Measurements from ENCODE around the gene CCDC126. TPM values are rescaled to one million over a fixed set of nuclear protein-coding genes. Genes with fewer than 3 reads are reported as not detected.

CCDC126 gene
- total RNA-seq, 1 experiment from 2014 or later = 10.3 TPM

DNA sequence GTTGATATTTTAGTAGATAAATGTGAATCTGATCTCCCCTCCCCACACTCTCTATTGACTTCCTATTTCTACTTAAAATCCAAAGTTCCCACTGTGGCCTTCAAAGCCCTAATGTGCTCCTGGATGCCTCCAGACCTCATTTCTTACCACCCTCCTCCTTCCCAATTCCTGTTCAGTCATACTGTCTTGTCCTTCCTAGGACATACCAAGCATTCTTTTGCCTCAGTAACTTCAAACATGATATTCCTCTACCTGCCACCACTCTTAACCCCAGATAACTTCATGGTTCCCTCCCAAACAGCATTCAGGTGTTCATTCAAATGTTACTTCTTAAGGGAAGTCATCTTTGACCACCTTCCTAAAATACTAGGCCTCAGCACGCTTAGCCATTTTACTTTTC, 48.6 kb downstream of the CCDC126 start:
- Histone ChIP-seq H3K4me1 (ENCODE audit: control insufficient read depth, insufficient read depth, low read length) (no peaks in the 10 kb centered on the region), H3K36me3 (ENCODE audit: control insufficient read depth, insufficient read depth, low read length) (no peaks in the 10 kb centered on the region), H3K9me3 (ENCODE audit: control insufficient read depth, insufficient read depth, low read depth, low read length) (no peaks in the 10 kb centered on the region), H3K27me3 (ENCODE audit: control insufficient read depth, insufficient read depth, low read length) (no peaks in the 10 kb centered on the region), H3K4me3 (ENCODE audit: low read depth in 2 of 2, low read length in 2 of 2) (no peak overlapping the region), H3K27ac (ENCODE audit: low read length) (no peak overlapping the region)
- TF ChIP-seq TCF7L2 (IDR thresholded peaks at IDR 0.05; ENCODE audit: low read depth, low read length) = no peak
- TF ChIP-seq, protein P1, sequence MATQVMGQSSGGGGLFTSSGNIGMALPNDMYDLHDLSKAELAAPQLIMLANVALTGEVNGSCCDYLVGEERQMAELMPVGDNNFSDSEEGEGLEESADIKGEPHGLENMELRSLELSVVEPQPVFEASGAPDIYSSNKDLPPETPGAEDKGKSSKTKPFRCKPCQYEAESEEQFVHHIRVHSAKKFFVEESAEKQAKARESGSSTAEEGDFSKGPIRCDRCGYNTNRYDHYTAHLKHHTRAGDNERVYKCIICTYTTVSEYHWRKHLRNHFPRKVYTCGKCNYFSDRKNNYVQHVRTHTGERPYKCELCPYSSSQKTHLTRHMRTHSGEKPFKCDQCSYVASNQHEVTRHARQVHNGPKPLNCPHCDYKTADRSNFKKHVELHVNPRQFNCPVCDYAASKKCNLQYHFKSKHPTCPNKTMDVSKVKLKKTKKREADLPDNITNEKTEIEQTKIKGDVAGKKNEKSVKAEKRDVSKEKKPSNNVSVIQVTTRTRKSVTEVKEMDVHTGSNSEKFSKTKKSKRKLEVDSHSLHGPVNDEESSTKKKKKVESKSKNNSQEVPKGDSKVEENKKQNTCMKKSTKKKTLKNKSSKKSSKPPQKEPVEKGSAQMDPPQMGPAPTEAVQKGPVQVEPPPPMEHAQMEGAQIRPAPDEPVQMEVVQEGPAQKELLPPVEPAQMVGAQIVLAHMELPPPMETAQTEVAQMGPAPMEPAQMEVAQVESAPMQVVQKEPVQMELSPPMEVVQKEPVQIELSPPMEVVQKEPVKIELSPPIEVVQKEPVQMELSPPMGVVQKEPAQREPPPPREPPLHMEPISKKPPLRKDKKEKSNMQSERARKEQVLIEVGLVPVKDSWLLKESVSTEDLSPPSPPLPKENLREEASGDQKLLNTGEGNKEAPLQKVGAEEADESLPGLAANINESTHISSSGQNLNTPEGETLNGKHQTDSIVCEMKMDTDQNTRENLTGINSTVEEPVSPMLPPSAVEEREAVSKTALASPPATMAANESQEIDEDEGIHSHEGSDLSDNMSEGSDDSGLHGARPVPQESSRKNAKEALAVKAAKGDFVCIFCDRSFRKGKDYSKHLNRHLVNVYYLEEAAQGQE (IDR thresholded peaks at IDR 0.05; ENCODE audit: insufficient read depth in 1 of 2, low read depth in 2 of 2, low read length in 1 of 2) = no peak
- TF ChIP-seq, protein P2, sequence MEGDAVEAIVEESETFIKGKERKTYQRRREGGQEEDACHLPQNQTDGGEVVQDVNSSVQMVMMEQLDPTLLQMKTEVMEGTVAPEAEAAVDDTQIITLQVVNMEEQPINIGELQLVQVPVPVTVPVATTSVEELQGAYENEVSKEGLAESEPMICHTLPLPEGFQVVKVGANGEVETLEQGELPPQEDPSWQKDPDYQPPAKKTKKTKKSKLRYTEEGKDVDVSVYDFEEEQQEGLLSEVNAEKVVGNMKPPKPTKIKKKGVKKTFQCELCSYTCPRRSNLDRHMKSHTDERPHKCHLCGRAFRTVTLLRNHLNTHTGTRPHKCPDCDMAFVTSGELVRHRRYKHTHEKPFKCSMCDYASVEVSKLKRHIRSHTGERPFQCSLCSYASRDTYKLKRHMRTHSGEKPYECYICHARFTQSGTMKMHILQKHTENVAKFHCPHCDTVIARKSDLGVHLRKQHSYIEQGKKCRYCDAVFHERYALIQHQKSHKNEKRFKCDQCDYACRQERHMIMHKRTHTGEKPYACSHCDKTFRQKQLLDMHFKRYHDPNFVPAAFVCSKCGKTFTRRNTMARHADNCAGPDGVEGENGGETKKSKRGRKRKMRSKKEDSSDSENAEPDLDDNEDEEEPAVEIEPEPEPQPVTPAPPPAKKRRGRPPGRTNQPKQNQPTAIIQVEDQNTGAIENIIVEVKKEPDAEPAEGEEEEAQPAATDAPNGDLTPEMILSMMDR (IDR thresholded peaks at IDR 0.05) = no peak
- in situ Hi-C loops (cut with HindIII; ENCODE audit: low pct_unique_long_range_greater_than_20kb, low sequenced_read_pairs) (no loop called here), intact Hi-C loops (cut with micrococcal nuclease; ENCODE audit: unreplicated experiment) (no loop called here)
- no TSS peak for BruUV-seq (replicated peaks)
- ATAC-seq = no peak
- DNase-seq (ENCODE audit: low read depth, low spot score) = no peak
- ChIA-PET CTCF (no interaction called here), POLR2A (no interaction called here)

DNA sequence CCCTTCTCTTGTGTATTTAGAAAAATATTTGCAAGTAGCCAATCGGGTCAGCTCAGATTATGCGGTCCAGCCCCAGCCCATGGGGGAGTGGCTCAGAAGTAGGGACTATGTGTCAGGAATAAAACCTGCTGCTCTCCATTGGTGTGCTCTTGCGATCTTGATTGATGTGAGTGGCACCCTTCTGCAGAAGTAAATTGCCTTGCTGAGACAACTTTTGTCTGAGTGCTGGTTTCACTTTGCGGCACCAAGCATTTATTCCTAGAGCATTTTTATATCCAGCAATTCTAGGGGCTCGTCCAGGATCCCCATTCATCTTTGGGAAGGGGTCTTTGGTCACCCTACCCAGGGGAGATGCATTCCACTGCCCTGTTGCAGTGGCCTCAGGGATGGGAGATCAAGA, 56.8 kb downstream of the CCDC126 start:
- no peak overlapping the region for H3K4me3 ChIP-seq (ENCODE audit: low read depth in 2 of 2, low read length in 2 of 2)
- ATAC-seq = no peak
- TF ChIP-seq, protein P1 (IDR thresholded peaks at IDR 0.05; ENCODE audit: insufficient read depth in 1 of 2, low read depth in 2 of 2, low read length in 1 of 2) = no peak
- TF ChIP-seq POLR2AphosphoS5 (IDR thresholded peaks at IDR 0.05; ENCODE audit: low read depth, low read length) = no peak
- in situ Hi-C loops (cut with HindIII; ENCODE audit: low pct_unique_long_range_greater_than_20kb, low sequenced_read_pairs) = no loop called here
- H3K27ac ChIP-seq (ENCODE audit: low read length) = no peak overlapping the region
- H3K4me1 ChIP-seq (ENCODE audit: control insufficient read depth, insufficient read depth, low read length) = no peaks in the 10 kb centered on the region
- DNase-seq (ENCODE audit: low read depth, low spot score) = no peak
- CTCF ChIA-PET = no interaction called here
- no peaks in the 10 kb centered on the region for H3K36me3 ChIP-seq (ENCODE audit: control insufficient read depth, insufficient read depth, low read length)
- intact Hi-C loops (cut with micrococcal nuclease; ENCODE audit: unreplicated experiment) = no loop called here
- H3K9me3 ChIP-seq (ENCODE audit: control insufficient read depth, insufficient read depth, low read depth, low read length) = peaks cover 19% of the 10 kb centered on the region
- POLR2A ChIA-PET = no interaction called here
- BruUV-seq (replicated peaks) = no TSS peak
- no peaks in the 10 kb centered on the region for H3K27me3 ChIP-seq (ENCODE audit: control insufficient read depth, insufficient read depth, low read length)
